Stimulated activated CD4-positive, alpha-beta T cell treated with anti-CD3 and anti-CD28 coated beads, Interleukin-4, amount 100 ng/mL, for 48 hours (primary cell): ENCODE results near the gene BRINP1.

ENCODE experiments used
- DNase-seq, 2 donors: peaks; one replicate each; pipeline ENCODE4 v3.0.0-alpha.2; 2020; ENCODE audit warnings: low read depth in 2 of 2

BRINP1 gene, protein sequence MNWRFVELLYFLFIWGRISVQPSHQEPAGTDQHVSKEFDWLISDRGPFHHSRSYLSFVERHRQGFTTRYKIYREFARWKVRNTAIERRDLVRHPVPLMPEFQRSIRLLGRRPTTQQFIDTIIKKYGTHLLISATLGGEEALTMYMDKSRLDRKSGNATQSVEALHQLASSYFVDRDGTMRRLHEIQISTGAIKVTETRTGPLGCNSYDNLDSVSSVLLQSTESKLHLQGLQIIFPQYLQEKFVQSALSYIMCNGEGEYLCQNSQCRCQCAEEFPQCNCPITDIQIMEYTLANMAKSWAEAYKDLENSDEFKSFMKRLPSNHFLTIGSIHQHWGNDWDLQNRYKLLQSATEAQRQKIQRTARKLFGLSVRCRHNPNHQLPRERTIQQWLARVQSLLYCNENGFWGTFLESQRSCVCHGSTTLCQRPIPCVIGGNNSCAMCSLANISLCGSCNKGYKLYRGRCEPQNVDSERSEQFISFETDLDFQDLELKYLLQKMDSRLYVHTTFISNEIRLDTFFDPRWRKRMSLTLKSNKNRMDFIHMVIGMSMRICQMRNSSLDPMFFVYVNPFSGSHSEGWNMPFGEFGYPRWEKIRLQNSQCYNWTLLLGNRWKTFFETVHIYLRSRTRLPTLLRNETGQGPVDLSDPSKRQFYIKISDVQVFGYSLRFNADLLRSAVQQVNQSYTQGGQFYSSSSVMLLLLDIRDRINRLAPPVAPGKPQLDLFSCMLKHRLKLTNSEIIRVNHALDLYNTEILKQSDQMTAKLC

DNA sequence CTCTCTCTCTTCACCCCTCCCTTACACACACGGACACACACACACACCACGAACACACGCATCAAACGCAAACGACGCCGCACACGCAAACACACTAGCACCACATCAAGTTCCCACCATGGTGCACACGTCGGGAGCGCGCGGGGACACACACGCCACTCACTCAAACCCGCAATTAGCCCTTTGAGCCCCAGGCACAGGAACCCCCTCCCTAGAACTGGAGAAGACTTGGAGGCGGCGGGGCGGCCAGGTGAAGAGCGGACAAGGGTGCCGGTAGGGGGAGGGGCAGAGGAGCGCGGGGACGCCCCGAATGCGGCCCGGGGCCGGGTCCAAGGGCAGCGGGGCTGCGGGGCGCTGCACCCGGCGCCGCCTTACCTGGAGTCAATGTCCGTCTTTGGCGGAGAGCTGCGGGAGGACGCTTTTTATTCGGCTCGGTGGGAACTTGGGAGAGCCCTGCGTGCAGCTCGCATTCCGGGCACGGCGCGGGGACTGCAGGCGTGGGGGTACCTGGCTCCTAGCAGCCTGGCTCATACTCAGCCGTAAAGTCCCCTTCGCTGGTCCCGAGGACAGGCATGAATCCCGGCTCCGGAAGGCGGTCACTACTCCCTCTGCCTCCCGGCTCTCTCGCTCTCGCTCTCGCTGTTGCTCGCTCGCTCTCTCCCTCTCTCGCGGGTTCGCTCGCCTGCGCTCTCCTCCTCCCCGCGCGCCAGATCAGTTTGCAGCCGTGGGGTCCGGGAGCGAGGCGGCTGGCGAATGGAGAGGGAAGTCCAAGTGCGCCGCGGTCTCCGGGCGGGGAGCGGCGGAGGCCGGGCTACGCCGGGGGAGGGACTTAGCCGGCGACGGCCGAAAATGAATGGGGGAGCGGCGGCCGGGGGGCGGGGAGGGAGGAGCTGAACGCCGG, at the start of gene BRINP1:
BRINP1 (minus strand) TSS at position 755 of the 901 bp plus-strand sequence. CDS start 56,080 bp downstream, outside the sequence.
- DNase-seq: no peak

DNA sequence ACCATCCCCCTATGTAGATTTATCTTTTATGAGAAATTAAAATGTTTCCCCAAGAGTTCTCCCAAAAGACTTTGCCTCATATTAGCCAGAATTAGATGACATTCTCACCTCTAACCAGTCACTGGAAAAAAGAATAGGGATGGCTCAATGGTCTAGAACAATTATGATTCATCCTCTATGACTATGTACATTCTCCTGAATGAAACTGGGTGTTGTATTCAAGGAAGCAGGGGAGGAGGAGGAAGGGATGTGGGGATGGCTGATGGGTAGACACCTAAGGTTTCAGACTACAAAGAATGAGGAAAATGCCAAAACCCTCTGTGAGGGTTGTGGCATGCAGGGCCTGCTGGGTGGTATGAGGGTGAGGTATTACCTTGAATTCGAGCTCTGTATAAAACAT, 49.5 kb upstream of the BRINP1 start:
- DNase-seq: no peak

DNA sequence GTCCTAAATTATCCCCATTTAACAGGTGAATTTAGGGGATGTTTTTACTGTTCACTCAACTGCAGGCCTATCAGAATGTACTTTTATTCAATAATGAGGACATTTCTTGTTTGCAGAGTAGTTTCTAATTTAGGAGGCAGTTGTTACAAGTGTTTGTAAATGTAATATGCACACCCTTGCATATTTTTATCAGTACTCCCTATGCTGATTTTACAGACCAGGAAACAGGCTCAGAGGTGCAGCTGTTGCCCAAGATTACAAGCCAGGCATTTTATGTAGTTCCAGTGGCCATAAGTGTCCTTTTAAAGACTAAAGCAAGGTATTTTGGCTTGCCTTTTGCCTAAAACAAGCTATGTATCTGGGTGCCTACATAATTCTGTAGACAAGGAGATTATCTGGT, 47.6 kb upstream of the BRINP1 start:
- DNase-seq: no peak

DNA sequence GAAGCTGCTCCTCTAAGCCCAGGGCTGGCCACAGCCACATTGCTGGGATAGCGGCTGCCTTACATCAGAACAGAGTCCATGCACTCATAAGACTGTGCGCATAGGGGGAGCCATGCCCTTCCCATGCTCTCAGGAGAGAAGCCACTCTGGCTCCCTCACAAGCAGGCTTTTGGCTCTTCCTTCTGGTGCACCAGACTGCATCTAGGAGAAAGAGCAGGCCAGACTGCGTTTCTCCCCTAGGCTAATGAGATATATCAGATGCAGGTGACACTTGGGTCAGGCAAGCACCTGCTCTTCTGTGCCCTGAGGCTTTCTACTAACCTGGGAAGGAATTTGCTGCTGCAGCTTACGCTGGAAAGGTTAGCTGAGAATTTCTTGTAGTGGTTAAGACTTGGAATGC, 43.2 kb upstream of the BRINP1 start:
- DNase-seq: no peak

DNA sequence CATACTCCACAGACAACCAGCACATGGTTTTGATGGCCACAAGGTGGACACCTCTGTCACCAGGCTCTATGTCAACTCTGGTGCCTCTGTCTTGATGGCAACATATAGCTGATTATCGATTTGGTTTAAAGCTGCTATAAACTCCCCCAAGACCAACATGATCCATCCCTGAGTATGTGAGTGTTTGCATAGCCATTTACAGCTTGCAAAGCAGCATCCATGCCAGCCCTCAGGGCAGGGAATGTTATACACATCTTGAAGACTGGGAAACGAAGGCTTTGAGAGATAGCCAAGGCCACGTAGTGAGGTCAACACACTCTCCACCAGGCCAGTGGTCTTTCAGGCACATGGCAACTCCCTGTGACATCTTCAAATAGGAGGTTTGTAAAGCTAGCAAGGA, 40.3 kb upstream of the BRINP1 start:
- no peak for DNase-seq

DNA sequence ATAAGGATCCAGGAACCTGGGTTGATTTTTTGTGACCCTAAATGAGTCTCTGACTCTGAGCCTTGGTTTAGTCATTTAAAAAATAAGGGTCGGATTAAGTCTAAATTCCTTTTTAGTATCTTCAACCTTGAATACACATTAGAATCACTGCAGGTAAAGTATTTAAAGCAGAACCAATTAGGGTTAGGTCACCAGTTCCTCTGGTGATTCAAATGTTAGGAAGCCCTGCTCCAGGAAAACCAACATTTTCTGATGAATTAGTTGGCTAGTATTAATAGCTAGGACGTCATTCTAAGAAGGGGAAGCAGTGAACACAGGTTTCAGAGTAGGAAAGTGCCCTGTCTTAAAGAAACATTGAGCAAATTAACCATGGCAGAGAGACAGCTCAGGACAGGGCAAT, 31.4 kb upstream of the BRINP1 start:
- no peak for DNase-seq

DNA sequence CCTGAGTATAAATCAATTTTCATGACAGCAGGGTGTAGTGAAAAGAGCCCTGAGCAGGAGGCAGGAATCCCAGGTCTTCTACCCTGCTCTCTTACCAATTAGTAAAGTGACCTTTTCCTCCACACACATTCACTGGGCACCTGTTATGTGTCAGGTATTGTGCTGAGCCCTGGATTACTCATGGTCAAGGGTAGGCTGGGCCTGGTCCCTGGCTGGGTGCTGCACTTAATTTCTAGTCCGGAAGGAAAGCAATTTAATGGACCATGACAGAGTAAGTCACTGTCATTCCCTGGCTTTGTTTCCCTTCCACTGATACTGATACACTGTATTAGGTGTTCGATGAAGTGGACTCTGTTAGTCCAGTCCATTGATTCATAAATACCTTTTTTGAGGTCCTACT, 29.1 kb upstream of the BRINP1 start:
- DNase-seq: no peak

DNA sequence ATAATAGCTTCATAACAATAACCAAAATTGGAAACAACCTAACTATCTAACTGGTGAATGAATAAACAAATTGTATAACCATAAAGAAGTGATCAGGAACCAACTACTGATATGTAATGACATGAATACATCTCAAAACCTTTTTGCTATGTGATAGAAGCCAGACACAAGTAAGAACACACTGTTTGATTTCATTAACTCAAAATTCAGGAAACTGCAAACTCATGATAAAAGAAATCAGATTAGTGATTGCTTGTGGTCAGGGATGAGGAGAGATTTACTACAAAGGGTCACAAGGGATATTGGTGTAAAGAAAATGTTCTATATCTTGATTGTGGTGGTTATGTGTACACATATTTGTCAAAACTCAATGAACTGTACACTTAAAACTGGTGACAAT, 22.6 kb upstream of the BRINP1 start:
- no peak for DNase-seq

DNA sequence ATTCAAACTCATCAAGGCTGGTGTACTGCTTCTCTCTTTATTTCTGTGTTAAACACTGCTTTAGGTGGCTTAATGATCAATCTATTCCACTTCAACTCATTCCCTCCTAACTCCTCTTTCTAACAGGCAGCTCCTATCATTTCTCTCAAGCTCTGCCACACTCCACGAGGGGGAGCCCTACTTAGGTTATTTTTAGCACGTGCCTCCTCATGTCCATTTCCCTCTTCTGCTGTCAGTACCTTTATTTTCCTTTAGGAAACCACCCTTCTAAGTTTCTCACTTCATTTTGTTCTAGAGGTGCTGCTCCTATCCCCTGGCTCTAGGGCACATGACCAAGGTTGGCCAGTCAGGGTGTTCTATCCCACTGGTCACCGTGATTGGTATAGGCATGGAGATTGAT, 6.7 kb upstream of the BRINP1 start:
- DNase-seq: no peak

DNA sequence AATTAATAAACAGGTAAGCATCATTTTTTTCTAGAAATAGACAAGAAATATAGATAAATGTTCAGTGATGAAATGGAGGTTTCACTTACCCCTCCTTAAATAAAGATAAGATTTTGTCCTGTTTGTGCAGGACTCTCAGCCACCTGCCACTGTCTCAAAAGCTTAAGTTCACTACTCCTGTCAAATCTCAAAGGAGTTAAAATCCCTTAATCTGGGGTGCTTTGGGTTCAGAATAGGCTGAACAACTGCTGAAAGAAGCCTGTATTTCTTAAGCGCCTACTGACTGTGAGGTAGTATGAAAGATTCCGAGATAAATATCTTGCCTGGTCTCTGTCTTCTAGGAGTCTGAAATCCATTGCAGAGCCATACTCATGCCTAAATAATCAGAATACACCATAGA, 3.7 kb upstream of the BRINP1 start:
- DNase-seq: no peak

DNA sequence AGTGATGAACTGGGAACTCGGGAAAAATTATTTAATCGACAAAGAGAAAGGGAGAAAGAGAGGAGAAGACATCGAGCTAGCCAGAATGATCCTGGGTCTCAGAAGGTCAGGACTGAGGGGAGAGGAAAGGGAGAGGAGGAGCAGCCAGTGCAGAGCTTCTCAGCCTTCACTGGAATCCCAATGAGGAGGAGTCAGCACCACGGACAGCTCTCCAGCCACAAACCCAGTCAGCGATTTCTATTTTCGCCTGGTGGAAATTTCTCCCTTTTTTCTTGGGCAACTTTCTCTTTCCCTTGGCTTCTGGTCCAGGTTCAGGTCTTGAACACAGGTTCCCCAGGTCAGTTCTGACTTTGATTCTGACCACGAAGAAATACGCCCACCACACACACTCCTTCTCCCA, 1.6 kb upstream of the BRINP1 start:
- DNase-seq: peak in 1 of 2 donors; percentile 8

DNA sequence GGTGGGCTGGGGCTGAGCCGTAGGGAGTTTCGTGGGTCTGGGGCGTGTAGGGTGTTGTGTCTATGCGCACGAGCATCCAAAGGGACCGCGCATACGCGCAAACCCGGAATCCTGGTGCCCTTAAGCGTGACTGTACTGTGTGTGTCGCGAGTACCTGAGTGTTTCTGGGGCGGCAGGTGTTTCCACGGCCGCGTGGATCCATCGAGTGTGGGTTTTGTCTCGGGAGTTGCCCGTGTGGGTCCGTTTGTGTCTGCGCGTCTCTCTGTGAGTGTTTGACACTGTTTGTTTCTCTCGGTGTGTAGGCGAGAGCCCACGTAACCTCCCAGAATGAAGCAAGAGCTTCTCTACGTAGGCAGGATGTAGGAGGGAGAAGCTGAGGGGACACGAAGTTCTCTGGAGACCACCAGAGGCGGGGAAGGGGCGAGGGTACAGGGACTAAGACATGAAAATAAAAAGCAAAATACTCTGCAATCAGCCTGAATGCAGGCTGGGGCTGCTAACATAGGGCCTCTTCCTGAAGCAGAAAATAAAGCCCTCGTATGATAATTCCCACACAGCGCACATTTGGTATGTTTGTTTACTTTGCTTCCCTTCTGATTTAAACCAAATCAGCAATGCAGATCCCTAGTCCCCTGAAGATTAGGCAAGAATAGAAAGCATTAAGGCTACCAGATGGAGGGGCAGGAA, 588 bp upstream of the BRINP1 start:
- DNase-seq: no peak

DNA sequence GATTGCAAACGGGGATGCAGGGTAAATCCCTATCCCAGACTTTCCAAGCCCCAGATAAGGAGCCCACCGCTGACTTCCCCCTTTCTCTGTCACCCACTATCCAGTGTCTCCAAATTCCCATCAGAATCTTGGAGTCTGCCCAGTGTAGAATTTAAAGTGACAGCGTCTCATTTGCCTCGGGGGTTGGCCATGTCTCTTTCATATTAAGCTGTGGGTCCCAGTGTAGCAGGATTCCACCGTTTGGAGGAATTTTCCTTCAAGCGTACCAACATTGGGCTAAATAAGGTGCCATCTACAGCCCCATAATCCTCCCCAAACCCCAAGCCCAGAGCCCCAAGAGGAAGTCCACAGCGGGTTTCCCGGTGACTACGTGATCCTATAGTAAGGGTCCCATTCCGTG, 1.1 kb downstream of the BRINP1 start:
- no peak for DNase-seq

DNA sequence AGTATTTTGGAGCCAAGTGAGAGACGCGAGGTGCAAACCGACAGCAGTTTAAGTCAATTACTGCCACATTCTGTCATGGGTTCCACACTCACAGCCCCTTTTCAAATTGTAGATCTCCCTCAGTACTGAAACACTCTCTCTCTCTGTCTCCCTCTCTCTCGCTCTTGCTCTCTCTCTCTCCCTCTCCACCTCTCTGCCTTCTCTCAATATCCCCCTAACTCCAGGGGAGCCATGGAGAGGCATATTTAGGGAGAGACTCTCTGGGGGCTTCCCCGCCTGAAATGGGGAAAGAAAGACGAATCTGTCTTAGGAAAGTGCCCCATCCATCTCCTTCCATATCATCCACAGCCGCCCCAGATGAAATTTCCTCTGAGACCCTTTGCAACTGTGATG, 1.6 kb downstream of the BRINP1 start:
- no peak for DNase-seq

DNA sequence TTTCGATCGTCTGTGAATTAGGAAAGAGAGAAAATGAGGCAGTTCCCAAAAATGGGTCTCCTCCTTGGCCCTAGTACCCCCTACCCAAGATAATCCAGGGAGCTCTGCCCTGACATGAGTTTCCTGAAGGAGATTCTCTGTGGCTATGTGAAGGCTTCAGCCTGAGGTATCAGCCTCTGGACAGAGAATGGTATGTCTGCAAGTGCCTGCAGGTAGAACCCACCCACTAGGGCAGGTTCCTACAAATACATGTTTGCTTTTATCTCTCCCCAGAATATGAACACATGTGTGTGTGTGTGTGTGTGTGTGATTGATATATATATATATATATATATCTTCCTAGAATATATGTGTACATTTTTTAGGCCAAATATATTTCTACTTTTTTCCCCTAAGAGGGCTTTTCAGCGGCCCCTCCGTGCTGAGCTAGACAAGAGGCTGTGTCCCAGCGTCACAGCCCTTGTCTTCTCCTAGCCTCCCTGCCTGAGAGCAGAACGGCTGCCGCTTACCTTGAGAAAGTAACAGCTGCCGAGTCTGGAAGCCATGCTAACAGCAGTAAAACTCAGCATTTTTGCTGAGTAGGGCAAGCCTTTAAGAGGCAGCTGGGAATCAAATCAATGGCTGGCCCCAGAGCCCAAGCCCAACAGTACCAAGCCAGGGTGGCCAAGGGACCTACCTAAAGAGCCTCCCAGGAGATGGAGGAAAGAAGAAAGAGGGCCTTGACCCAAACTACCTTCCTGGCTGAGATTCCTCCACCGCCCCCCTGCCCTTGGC, 2.1 kb downstream of the BRINP1 start:
- no peak for DNase-seq

DNA sequence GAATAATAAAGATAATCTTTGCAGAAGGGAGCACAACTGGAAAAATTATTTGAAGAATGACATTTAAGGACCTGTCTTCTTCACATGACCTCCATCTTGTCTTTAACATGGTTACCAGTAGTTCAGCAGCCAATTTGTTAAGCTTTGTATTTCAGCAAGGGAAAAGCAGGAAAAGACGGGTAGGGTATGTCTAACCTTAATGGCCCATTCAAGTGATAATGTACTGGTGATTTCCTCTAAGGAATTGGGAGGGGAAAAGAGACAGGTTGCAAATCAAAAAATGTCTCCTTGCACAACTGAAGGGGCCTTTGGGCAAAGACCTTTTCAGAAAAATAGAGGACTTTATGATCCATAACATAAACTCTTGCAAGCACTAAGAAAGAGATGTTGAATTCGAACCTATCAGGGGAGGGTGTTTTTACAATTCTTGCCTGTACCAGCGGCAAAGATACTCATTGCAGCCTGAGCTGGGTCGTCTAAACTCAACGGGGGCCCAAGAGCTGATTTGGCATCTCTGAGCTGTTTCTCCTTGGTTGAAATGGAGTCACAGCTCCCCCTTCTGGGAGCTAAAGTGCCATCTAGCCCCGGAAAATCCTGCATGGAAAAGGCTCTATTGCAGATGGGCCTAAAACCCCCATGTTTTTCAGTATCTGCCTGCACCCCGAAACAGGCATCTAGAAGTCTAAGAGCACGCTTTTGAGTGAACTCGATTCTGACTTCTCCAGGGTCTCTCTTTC, 3.8 kb downstream of the BRINP1 start:
- DNase-seq: no peak

DNA sequence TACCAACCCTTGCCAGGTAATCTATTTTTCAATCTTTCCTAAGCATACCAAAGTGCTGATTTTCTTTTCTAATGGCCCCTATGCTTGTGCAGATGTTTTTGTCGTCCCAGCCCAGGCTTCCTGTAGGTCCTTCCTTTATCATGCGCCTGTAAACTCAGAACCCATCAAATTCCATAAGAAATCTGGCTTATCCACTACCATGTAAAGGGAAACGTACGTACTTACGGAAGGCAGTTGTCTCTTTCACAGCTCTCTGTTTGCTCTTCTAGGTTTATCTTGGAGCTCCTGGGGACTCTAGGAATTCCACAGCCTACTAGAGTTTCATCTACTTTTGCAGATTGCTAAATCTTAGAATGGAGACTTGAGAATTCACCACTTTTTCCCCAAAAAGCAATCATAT, 9.0 kb downstream of the BRINP1 start:
- no peak for DNase-seq

DNA sequence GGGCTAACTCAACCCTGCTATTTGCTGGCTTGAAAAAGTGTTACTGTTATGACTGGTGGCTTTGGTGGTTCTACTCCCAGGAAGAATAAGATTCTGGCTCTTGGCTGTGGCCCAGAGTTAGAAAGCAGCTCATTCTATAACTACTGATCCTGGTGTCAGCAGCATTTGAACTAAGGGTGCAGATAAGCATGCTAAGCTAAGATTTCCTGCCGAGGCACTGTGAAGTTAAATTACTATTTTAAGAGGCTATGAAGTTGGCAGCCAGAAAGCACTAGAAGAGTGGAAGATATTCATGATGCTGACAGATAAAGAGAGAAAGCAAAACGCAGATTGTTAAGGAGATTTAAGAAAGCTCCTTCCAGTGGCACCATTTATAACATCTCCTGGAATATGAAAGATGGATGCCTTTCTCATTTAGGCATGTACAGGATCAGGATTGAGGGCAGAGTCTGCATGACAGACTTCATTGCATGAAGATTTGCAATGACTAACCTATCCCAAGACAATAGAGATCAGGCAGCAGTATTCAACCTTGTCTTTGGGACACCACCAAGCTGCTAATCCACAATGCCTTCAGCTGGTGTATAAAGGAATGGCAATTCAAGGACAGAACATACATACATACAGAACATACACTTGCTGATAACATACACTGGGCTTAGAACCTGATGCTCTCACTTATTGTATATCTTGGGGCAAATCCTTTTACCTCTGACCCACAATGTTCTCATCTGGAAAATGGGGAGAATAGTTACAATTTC, 11.7 kb downstream of the BRINP1 start:
- DNase-seq: no peak

DNA sequence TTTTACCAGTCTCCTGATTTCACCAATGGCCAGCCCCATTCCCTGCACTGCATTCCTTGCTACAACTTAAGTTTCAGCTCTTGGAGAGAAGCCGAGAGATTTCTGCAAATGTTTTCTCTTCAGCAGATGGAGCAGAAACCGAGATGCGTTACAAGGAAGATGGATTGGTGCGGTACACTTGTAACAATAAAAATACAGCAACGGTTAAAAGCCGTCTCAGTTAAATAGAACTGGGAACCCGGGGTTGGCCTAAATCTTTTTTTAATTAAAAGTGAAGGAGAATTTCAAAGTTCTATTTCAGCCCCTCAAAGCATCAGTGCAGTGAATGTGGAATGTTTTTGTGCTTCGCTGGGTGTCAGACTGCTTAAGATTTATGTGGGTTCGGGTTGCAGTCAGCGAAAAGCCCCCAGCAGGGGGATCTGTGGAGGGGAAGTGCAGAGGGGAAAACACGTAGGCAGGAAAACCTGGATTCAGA, 19.8 kb downstream of the BRINP1 start:
- DNase-seq: no peak
